NB4 (cell line): ENCODE data around the gene ANXA3.

Source experiments
- MAX ChIP-seq: IDR thresholded peaks from 2 replicates; pipeline ENCODE4 v1.6.1; 2011; ENCODE audit warnings: low read depth, low read length
- TF ChIP-seq, protein P1 (sequence below): IDR thresholded peaks from one replicate; pipeline ENCODE4 v1.5.1; 2012; ENCODE audit warnings: low read depth, low read length

DNA sequence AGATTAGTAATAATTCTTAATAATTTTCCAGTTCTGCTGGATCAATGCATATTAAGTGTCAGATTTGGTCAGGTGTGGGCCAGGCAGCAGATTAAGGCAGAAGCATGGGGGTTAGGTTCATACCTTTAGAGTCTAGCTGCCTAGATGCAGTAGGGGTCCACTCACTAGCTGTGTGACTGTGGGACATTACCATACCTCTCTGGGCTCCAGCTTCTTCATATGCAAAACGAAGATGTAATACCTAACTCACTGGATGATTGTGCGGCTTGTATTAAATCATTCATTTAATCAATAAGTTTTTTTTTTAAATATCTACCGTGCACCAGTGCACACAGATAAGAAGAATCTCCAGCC, 1.4 kb downstream of the ANXA3 start:
- no peak for TF ChIP-seq MAX
- TF ChIP-seq, protein P1, sequence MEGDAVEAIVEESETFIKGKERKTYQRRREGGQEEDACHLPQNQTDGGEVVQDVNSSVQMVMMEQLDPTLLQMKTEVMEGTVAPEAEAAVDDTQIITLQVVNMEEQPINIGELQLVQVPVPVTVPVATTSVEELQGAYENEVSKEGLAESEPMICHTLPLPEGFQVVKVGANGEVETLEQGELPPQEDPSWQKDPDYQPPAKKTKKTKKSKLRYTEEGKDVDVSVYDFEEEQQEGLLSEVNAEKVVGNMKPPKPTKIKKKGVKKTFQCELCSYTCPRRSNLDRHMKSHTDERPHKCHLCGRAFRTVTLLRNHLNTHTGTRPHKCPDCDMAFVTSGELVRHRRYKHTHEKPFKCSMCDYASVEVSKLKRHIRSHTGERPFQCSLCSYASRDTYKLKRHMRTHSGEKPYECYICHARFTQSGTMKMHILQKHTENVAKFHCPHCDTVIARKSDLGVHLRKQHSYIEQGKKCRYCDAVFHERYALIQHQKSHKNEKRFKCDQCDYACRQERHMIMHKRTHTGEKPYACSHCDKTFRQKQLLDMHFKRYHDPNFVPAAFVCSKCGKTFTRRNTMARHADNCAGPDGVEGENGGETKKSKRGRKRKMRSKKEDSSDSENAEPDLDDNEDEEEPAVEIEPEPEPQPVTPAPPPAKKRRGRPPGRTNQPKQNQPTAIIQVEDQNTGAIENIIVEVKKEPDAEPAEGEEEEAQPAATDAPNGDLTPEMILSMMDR: no peak
